ENCODE data around the gene LLPH. TPM values are rescaled to one million over a fixed set of nuclear protein-coding genes. Genes with fewer than 3 reads are reported as not detected.

LLPH gene
- total RNA-seq, 1 donor from 2014 or later: 14.4 TPM

- no peaks in the 10 kb centered on the region for H3K27me3 Mint-ChIP-seq (ENCODE audit: unreplicated experiment)
- no peak overlapping the region for H3K27ac Mint-ChIP-seq (ENCODE audit: unreplicated experiment)
- no peak for DNase-seq
- H3K4me1 Mint-ChIP-seq (ENCODE audit: low read depth, unreplicated experiment): no peaks in the 10 kb centered on the region
- no peak for TF ChIP-seq CTCF (IDR thresholded peaks at IDR 0.05; ENCODE audit: partially characterized antibody, unreplicated experiment)
- H3K9me3 Mint-ChIP-seq (ENCODE audit: unreplicated experiment): no peaks in the 10 kb centered on the region
- no peaks in the 10 kb centered on the region for H3K36me3 Mint-ChIP-seq (ENCODE audit: unreplicated experiment)
- no peak overlapping the region for H3K4me3 Mint-ChIP-seq (ENCODE audit: unreplicated experiment)
Measured at GRCh38 chr12:66077542-66077941, 53.0 kb downstream of the LLPH start.

- Mint-ChIP-seq H3K27ac (ENCODE audit: unreplicated experiment) (no peak overlapping the region), H3K27me3 (ENCODE audit: unreplicated experiment) (no peaks in the 10 kb centered on the region), H3K9me3 (ENCODE audit: unreplicated experiment) (no peaks in the 10 kb centered on the region), H3K4me1 (ENCODE audit: low read depth, unreplicated experiment) (no peaks in the 10 kb centered on the region), H3K36me3 (ENCODE audit: unreplicated experiment) (no peaks in the 10 kb centered on the region), H3K4me3 (ENCODE audit: unreplicated experiment) (no peak overlapping the region)
- DNase-seq: no peak
- no peak for TF ChIP-seq CTCF (IDR thresholded peaks at IDR 0.05; ENCODE audit: partially characterized antibody, unreplicated experiment)
Measured at GRCh38 chr12:66074561-66074960, 56.0 kb downstream of the LLPH start.

GRCh38 chr12:66072566-66072965, 58.0 kb downstream of the LLPH start:
- Mint-ChIP-seq H3K4me1 (ENCODE audit: low read depth, unreplicated experiment) (no peaks in the 10 kb centered on the region), H3K27me3 (ENCODE audit: unreplicated experiment) (no peaks in the 10 kb centered on the region), H3K36me3 (ENCODE audit: unreplicated experiment) (no peaks in the 10 kb centered on the region), H3K4me3 (ENCODE audit: unreplicated experiment) (no peak overlapping the region), H3K9me3 (ENCODE audit: unreplicated experiment) (no peaks in the 10 kb centered on the region), H3K27ac (ENCODE audit: unreplicated experiment) (no peak overlapping the region)
- no peak for TF ChIP-seq CTCF (IDR thresholded peaks at IDR 0.05; ENCODE audit: partially characterized antibody, unreplicated experiment)
- DNase-seq: no peak

- no peaks in the 10 kb centered on the region for H3K27me3 Mint-ChIP-seq (ENCODE audit: unreplicated experiment)
- TF ChIP-seq CTCF (IDR thresholded peaks at IDR 0.05; ENCODE audit: partially characterized antibody, unreplicated experiment): no peak
- no peak overlapping the region for H3K27ac Mint-ChIP-seq (ENCODE audit: unreplicated experiment)
- no peak for DNase-seq
- no peaks in the 10 kb centered on the region for H3K36me3 Mint-ChIP-seq (ENCODE audit: unreplicated experiment)
- H3K9me3 Mint-ChIP-seq (ENCODE audit: unreplicated experiment): no peaks in the 10 kb centered on the region
- no peak overlapping the region for H3K4me3 Mint-ChIP-seq (ENCODE audit: unreplicated experiment)
- H3K4me1 Mint-ChIP-seq (ENCODE audit: low read depth, unreplicated experiment): peaks cover 2% of the 10 kb centered on the region
Measured at GRCh38 chr12:66072135-66072534, 58.4 kb downstream of the LLPH start.

GRCh38 chr12:66071549-66071948, 59.0 kb downstream of the LLPH start:
- no peak overlapping the region for H3K27ac Mint-ChIP-seq (ENCODE audit: unreplicated experiment)
- H3K4me1 Mint-ChIP-seq (ENCODE audit: low read depth, unreplicated experiment): peaks cover 7% of the 10 kb centered on the region
- no peaks in the 10 kb centered on the region for H3K27me3 Mint-ChIP-seq (ENCODE audit: unreplicated experiment)
- H3K9me3 Mint-ChIP-seq (ENCODE audit: unreplicated experiment): no peaks in the 10 kb centered on the region
- DNase-seq: no peak
- TF ChIP-seq CTCF (IDR thresholded peaks at IDR 0.05; ENCODE audit: partially characterized antibody, unreplicated experiment): no peak
- H3K4me3 Mint-ChIP-seq (ENCODE audit: unreplicated experiment): no peak overlapping the region
- H3K36me3 Mint-ChIP-seq (ENCODE audit: unreplicated experiment): no peaks in the 10 kb centered on the region
